Measurements from ENCODE around the gene CA6. TPM values are rescaled to one million over a fixed set of nuclear protein-coding genes. Genes with fewer than 3 reads are reported as not detected.
"Not testable (repeated sequence)": the region's sequence is repeated elsewhere in the genome, so short reads cannot be mapped to it uniquely, and the experiment has no call there.

The CA6 gene
- total RNA-seq, 1 donor from 2014 or later, result not detected

DNA sequence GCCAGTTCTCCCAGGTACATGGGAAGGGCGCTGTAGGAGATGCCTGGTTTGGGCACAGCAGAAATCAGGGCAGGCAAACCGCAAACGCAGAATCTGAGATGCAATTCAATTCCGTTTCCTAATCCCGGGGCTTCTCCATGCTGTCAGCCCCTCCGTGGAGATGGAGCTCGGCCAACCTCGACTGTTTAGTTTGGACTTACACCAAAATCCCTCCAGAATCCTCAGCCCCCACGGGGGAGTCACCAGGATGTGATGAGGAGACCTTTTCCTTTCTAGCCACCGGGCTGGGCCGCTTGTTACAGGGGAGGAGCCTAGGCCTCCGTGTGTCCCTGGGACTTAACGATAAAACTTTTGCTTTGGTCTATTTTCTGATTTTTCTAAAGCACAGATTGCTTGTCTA lies 72.7 kb downstream of the CA6 start:
- Histone ChIP-seq H3K36me3 (ENCODE audit: control insufficient read depth, insufficient read depth, low read length) (no peaks in the 10 kb centered on the region), H3K4me3 (ENCODE audit: low read depth, low read length) (no peak overlapping the region), H3K27me3 (ENCODE audit: control insufficient read depth, insufficient read depth, low read length) (peaks cover 3% of the 10 kb centered on the region)
- TF ChIP-seq, protein P1, sequence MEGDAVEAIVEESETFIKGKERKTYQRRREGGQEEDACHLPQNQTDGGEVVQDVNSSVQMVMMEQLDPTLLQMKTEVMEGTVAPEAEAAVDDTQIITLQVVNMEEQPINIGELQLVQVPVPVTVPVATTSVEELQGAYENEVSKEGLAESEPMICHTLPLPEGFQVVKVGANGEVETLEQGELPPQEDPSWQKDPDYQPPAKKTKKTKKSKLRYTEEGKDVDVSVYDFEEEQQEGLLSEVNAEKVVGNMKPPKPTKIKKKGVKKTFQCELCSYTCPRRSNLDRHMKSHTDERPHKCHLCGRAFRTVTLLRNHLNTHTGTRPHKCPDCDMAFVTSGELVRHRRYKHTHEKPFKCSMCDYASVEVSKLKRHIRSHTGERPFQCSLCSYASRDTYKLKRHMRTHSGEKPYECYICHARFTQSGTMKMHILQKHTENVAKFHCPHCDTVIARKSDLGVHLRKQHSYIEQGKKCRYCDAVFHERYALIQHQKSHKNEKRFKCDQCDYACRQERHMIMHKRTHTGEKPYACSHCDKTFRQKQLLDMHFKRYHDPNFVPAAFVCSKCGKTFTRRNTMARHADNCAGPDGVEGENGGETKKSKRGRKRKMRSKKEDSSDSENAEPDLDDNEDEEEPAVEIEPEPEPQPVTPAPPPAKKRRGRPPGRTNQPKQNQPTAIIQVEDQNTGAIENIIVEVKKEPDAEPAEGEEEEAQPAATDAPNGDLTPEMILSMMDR (IDR thresholded peaks at IDR 0.05; ENCODE audit: insufficient read depth, low read length, poor library complexity, severe bottlenecking), result no peak
- no peak for DNase-seq (ENCODE audit: low read depth)

DNA sequence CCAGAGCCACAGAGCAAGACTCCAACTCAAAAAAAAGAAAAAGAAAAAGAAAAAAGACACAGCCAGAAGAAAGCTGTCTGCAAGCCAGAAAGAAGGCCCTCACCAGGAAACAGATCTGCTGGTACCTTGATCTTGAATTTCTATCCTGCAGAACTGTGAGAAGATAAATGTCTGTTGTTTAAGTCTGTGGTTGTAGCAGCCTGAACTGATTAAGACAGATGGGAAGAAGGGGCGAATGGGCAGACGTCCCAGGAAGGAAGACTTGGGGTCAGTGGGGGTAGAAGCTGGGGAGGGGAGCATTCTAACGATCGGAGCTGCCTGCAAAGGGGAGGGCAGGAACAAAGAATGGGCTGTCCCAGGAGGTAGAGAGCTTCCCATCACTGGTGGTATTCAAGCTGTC lies 74.2 kb downstream of the CA6 start:
- DNase-seq (ENCODE audit: low read depth), result no peak
- H3K27me3 ChIP-seq (ENCODE audit: control insufficient read depth, insufficient read depth, low read length), result peaks cover 3% of the 10 kb centered on the region
- H3K36me3 ChIP-seq (ENCODE audit: control insufficient read depth, insufficient read depth, low read length), result no peaks in the 10 kb centered on the region
- H3K4me3 ChIP-seq (ENCODE audit: low read depth, low read length), result no peak overlapping the region
- TF ChIP-seq, protein P1 (IDR thresholded peaks at IDR 0.05; ENCODE audit: insufficient read depth, low read length, poor library complexity, severe bottlenecking), result no peak

DNA sequence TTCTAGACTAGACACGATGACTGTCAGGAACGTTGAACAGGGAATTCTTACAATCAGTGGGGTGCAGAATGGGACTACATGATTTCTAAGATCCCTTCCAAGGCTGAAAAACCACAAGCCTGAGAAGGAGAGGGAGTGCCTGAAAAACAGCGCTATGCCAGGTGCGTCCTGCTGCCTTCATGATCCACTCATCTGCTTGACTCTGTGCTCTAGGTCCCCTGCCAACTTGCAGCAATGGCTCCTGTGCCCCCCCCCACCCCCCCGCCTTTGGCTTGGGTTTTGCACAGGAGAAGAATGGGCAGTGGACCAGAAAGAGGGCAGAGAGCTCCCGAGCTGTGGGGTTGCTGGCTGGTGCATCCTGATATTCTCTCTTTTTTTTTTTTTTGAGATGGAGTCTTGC lies 74.6 kb downstream of the CA6 start:
- H3K36me3 ChIP-seq (ENCODE audit: control insufficient read depth, insufficient read depth, low read length), result no peaks in the 10 kb centered on the region
- peaks cover 3% of the 10 kb centered on the region for H3K27me3 ChIP-seq (ENCODE audit: control insufficient read depth, insufficient read depth, low read length)
- DNase-seq (ENCODE audit: low read depth), result no peak
- no peak overlapping the region for H3K4me3 ChIP-seq (ENCODE audit: low read depth, low read length)
- TF ChIP-seq, protein P1 (IDR thresholded peaks at IDR 0.05; ENCODE audit: insufficient read depth, low read length, poor library complexity, severe bottlenecking), result no peak

DNA sequence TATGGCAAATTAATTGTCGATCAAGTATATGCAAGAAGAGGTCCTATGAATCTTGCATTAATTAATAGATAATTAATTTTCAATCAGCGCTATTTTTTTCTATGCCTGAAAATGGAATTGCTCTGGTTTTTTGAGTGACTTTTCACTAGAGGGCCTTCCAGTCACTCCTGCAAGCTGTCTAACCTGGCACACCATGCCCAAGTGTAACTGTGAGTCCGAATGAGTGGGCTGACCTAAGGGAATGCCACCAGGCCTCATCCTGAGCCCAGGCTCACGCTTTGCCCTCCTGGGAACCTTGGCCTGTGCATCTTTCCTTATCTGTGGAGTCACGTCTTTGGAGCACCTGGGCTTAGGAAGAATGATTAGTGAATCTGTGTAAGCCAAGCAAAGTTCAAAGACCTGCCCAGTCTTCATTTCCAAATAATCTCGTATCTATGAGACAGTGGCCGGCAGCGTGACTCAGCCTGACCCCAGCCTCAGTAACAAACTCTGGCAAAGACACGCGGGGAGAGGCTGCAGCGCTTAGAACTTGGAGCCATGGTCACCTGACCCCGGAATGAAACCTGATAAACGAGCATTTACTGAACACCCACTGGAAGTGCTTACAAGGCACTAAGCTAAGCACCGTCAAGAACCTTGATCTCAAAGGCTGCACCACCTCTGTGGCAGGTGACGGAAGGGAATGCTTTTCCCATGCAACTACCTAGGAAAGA lies 76.5 kb downstream of the CA6 start:
- H3K36me3 ChIP-seq (ENCODE audit: control insufficient read depth, insufficient read depth, low read length); H3K4me3 ChIP-seq (ENCODE audit: low read depth, low read length); H3K27me3 ChIP-seq (ENCODE audit: control insufficient read depth, insufficient read depth, low read length); DNase-seq (ENCODE audit: low read depth): not testable (repeated sequence)

DNA sequence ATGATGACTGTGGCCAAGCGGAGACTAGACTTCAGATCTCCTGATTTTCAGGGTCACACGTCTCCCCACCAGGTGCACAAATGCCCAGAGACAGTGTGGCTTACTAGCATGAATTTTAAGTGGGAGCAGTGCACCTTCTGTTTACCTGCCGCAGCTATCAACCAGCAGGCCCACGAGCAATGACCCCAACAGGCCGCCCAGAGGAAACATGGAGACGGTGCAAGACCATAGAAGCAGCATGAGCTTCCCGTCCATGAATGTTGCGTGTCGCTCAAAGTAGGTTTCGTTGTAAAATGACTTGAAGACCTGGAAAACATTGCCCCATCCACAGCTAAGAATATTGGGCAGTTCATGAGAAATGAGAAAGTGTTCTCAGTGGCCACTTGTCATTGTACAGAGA lies 77.1 kb downstream of the CA6 start:
- Histone ChIP-seq H3K4me3 (ENCODE audit: low read depth, low read length) (no peak overlapping the region), H3K36me3 (ENCODE audit: control insufficient read depth, insufficient read depth, low read length) (no peaks in the 10 kb centered on the region), H3K27me3 (ENCODE audit: control insufficient read depth, insufficient read depth, low read length) (peaks cover 3% of the 10 kb centered on the region)
- TF ChIP-seq, protein P1 (IDR thresholded peaks at IDR 0.05; ENCODE audit: insufficient read depth, low read length, poor library complexity, severe bottlenecking), result no peak
- DNase-seq (ENCODE audit: low read depth), result no peak

Other genes starting within 250 kb of the CA6 start
- 33.3 and 47.5 TPM in 2 replicates for gene RERE, start 128.2 kb upstream of the CA6 start, total RNA-seq
- gene ENO1, start 67.2 kb upstream of the CA6 start, total RNA-seq, result 1,235 and 1,336 TPM in 2 replicates
- gene SLC2A7, start 80.6 kb downstream of the CA6 start, total RNA-seq, result not detected in 2 replicates
- 0.07 TPM in 1 of 2 replicates, not detected in the other for gene SLC2A5, start 123.8 kb downstream of the CA6 start, total RNA-seq
- 6.4 and 9.4 TPM in 2 replicates for gene GPR157, start 183.2 kb downstream of the CA6 start, total RNA-seq